Endothelial cell of umbilical vein (primary cell): ENCODE data around the gene ERBB4. TPM values are rescaled to one million over a fixed set of nuclear protein-coding genes. Genes with fewer than 3 reads are reported as not detected.

ENCODE experiments used
- BruUV-seq: library from RNA; stranded (reverse); fragments of 400-500 nt; replicated peaks from 2 replicates; lab custom pipeline; 2021; lab: Mats Ljungman, UMichigan
- CTCF ChIA-PET: fragments of 300-600, 350-600 bp; sonication (Branson Sonifier 250); formaldehyde crosslinking; loops from one replicate; lab custom pipeline; 2021; ENCODE audit warnings: antibody characterized with exemption, inconsistent platforms; lab: Charles Lee
- POLR2A ChIA-PET: fragments of 300-600, 350-600 bp; sonication (Branson Sonifier 250); formaldehyde crosslinking; loops from one replicate; lab custom pipeline; 2021; ENCODE audit warnings: antibody characterized with exemption, inconsistent platforms; lab: Charles Lee
- DNase-seq: peaks from one replicate; pipeline ENCODE4 v3.0.0-alpha.2; 2011; ENCODE audit warnings: low read depth, low spot score
- FAIRE-seq: peaks from 2 replicates; lab custom pipeline; 2011; peaks lifted over from hg19 to GRCh38; lab: Jason Lieb, UNC
- H2AFZ ChIP-seq: 2 replicates; pipeline ENCODE4 v1.6.0; 2012; ENCODE audit warnings: low read depth, low read length, control low read depth, inconsistent platforms
- H3K27ac ChIP-seq: 2 replicates; pipeline ENCODE4 v1.5.1; 2011; ENCODE audit warnings: low read depth, mild to moderate bottlenecking, control low read depth, low read length, moderate library complexity; ENCODE audit not compliant: insufficient read depth
- H3K27me3 ChIP-seq, 2 experiments: 2 replicates each; pipeline versions ENCODE4 v1.6.0 to v1.6.1; 2011; ENCODE audit warnings: low read length in 2 of 2, mixed read lengths in 1 of 2; ENCODE audit not compliant: control insufficient read depth in 2 of 2, insufficient read depth in 2 of 2
- H3K36me3 ChIP-seq, 2 experiments: 2 replicates in 1 of 2; 3 replicates in 1 of 2; pipeline ENCODE4 v1.5.1; 2011; ENCODE audit warnings: low read length in 2 of 2, mild to moderate bottlenecking in 1 of 2, moderate library complexity in 1 of 2; ENCODE audit not compliant: control insufficient read depth in 2 of 2, insufficient read depth in 2 of 2; ENCODE audit errors: extremely low read depth in 1 of 2
- H3K4me1 ChIP-seq: 3 replicates; pipeline ENCODE4 v1.5.1; 2011; ENCODE audit warnings: mild to moderate bottlenecking, low read length; ENCODE audit not compliant: control insufficient read depth, insufficient read depth; ENCODE audit errors: extremely low read depth
- H3K4me2 ChIP-seq: 2 replicates; pipeline ENCODE4 v1.6.1; 2011; ENCODE audit warnings: low read length, control low read depth, mixed read lengths; ENCODE audit not compliant: insufficient read depth
- H3K4me3 ChIP-seq, 3 experiments: fragments of 200-600 bp in 1 of 3; sonication (generic), shearing (Covaris generic) in 1 of 3; replicated peaks in 1 of 3; 2 replicates each; pipeline ENCODE4 v1.5.1; 2011 to 2016; ENCODE audit warnings: control low read depth in 3 of 3, low read length in 3 of 3, mild to moderate bottlenecking in 2 of 3, inconsistent platforms in 1 of 3, low read depth in 1 of 3, moderate library complexity in 1 of 3; ENCODE audit not compliant: insufficient read depth in 1 of 3
- H3K79me2 ChIP-seq: 2 replicates; pipeline ENCODE4 v1.6.0; 2012; ENCODE audit warnings: low read length, inconsistent platforms; ENCODE audit not compliant: control insufficient read depth, insufficient read depth
- H3K9ac ChIP-seq: replicated peaks from 2 replicates; pipeline ENCODE3; 2011; ENCODE audit warnings: low read length, control low read depth; ENCODE audit not compliant: insufficient read depth; ENCODE audit errors: extremely low read depth
- H3K9me1 ChIP-seq: replicated peaks from 3 replicates; pipeline ENCODE4 v1.6.0; 2011; ENCODE audit warnings: mild to moderate bottlenecking, low read length; ENCODE audit not compliant: control insufficient read depth, insufficient read depth; ENCODE audit errors: extremely low read depth
- H3K9me3 ChIP-seq: replicated peaks from 2 replicates; pipeline ENCODE4 v1.5.1; 2012; ENCODE audit warnings: low read length, inconsistent platforms; ENCODE audit not compliant: control insufficient read depth, insufficient read depth
- H4K20me1 ChIP-seq: replicated peaks from 2 replicates; pipeline ENCODE3; 2011; ENCODE audit warnings: mild to moderate bottlenecking, low read length; ENCODE audit not compliant: control insufficient read depth, insufficient read depth; ENCODE audit errors: extremely low read depth
- EZH2 ChIP-seq: IDR thresholded peaks from 2 replicates; pipeline ENCODE4 v1.6.1; 2012; ENCODE audit warnings: borderline replicate concordance, low read depth, mild to moderate bottlenecking, moderate library complexity, low read length, inconsistent platforms; ENCODE audit not compliant: severe bottlenecking
- FOS ChIP-seq: IDR thresholded peaks from 2 replicates; pipeline ENCODE4 v1.6.1; 2011; ENCODE audit warnings: mild to moderate bottlenecking, low read length, moderate library complexity, borderline replicate concordance; ENCODE audit not compliant: insufficient read depth
- GATA2 ChIP-seq: IDR thresholded peaks from 2 replicates; pipeline ENCODE4 v1.7.0; 2011; ENCODE audit warnings: low read depth, mild to moderate bottlenecking, moderate library complexity, mixed read lengths, low read length; ENCODE audit not compliant: insufficient read length, insufficient read depth
- JUN ChIP-seq: IDR thresholded peaks from 2 replicates; pipeline ENCODE4 v1.6.1; 2011; ENCODE audit warnings: borderline replicate concordance, low read depth; ENCODE audit not compliant: insufficient read length, insufficient read depth
- MAX ChIP-seq: IDR thresholded peaks from 2 replicates; pipeline ENCODE4 v1.6.1; 2011; ENCODE audit not compliant: insufficient read depth, insufficient read length
- MYC ChIP-seq: IDR thresholded peaks from one replicate; pipeline ENCODE4 v1.6.1; 2011; ENCODE audit warnings: mild to moderate bottlenecking, low read depth, low read length
- POLR2A ChIP-seq: IDR thresholded peaks from 2 replicates; pipeline ENCODE4 v1.6.1; 2012; ENCODE audit warnings: low read depth, mild to moderate bottlenecking, control low read depth, low read length
- POLR2AphosphoS5 ChIP-seq: IDR thresholded peaks from 2 replicates; pipeline ENCODE4 v1.6.1; 2012; ENCODE audit warnings: low read depth, mild to moderate bottlenecking, control low read depth, low read length, moderate library complexity; ENCODE audit not compliant: insufficient read depth
- dilution Hi-C: fragments of 300-500 bp; cut with MboI; formaldehyde crosslinking; loops from one replicate; pipeline ENCODE4 v1.15.0; 2019; ENCODE audit warnings: low sequenced_read_pairs; ENCODE audit not compliant: extremely low pct_ligation_motif_present
- intact Hi-C: fragments of 100-400 bp; cut with micrococcal nuclease; formaldehyde crosslinking; loops from one replicate; pipeline ENCODE4 v1.10.0; 2022
- polyA plus RNA-seq, 4 experiments: library from polyadenylated mRNA; depleted of rRNA in 3 of 4; stranded (reverse) in 3 of 4; unstranded in 1 of 4; fragments of >200 nt; gene quantifications; 2 replicates each; pipeline versions ENCODE4 v1.2.1 to v1.2.3, GENCODE V29; 2011 to 2012; ENCODE audit warnings: missing spikeins in 1 of 4
- total RNA-seq: library from RNA; stranded (reverse); gene quantifications from 2 replicates; pipeline ENCODE4 v1.2.3, GENCODE V29; 2021
- TF ChIP-seq, protein P1 (sequence below), 2 donors: IDR thresholded peaks; 1 replicate in 1 of 2; 2 replicates in 1 of 2; pipeline ENCODE4 v1.5.1; 2011; ENCODE audit warnings: low read length in 2 of 2, mild to moderate bottlenecking in 2 of 2, moderate library complexity in 2 of 2, control low read depth in 1 of 2, inconsistent platforms in 1 of 2, low read depth in 1 of 2; ENCODE audit not compliant: insufficient read depth in 1 of 2; ENCODE audit errors: extremely low read depth in 1 of 2

Gene ERBB4
- total and polyA plus RNA-seq, 2 donors (not counting 3 experiments of a cell fraction or from before 2014, with no cell fraction given): 0.01 to 0.27 TPM

DNA sequence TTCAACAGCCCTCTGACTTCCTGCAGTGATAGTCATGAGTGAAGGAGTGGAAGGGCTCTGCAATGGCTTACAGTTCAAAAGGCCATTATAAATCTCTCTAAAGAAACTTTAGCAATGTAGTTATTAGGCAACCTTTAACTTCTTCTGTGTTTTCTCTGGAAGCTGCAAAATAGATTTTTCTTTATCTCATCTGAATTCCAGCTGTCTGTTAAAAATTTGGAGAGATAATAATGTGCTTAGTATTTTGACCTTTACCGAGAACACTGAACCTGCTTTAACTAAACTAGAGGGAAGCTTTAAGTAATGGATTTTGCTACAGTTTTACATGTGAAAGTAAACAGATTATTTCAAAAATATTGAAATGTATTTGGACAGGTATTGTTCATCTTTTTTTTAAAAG is 847.9 kb downstream of the ERBB4 start:
- BruUV-seq: no TSS peak
- no peaks in the 10 kb centered on the region for H3K36me3 ChIP-seq
- no peak overlapping the region for H3K4me2 ChIP-seq
- no peaks in the 10 kb centered on the region for H3K27me3 ChIP-seq
- H3K9me3 ChIP-seq: no peaks in the 10 kb centered on the region
- no peak overlapping the region for H3K27ac ChIP-seq
- FAIRE-seq: no peak
- H3K79me2 ChIP-seq: no peaks in the 10 kb centered on the region
- intact Hi-C loops: no loop called here
- H3K4me1 ChIP-seq: no peaks in the 10 kb centered on the region
- no peak overlapping the region for H2AFZ ChIP-seq
- no peaks in the 10 kb centered on the region for H4K20me1 ChIP-seq
- H3K4me3 ChIP-seq: no peak overlapping the region
- POLR2A ChIA-PET: no interaction called here
- CTCF ChIA-PET: interaction anchor here (0.6 kb wide), 1 partner anchor 12 kb away, joined by 3 read pairs; no protein-coding TSS in a partner anchor
- dilution Hi-C loops: no loop called here
- no peaks in the 10 kb centered on the region for H3K9me1 ChIP-seq
- no peak for DNase-seq
- no peak overlapping the region for H3K9ac ChIP-seq
- TF ChIP-seq JUN: no peak
- TF ChIP-seq POLR2AphosphoS5: no peak
- no peak for TF ChIP-seq MAX
- no peak for TF ChIP-seq EZH2
- TF ChIP-seq, protein P1, sequence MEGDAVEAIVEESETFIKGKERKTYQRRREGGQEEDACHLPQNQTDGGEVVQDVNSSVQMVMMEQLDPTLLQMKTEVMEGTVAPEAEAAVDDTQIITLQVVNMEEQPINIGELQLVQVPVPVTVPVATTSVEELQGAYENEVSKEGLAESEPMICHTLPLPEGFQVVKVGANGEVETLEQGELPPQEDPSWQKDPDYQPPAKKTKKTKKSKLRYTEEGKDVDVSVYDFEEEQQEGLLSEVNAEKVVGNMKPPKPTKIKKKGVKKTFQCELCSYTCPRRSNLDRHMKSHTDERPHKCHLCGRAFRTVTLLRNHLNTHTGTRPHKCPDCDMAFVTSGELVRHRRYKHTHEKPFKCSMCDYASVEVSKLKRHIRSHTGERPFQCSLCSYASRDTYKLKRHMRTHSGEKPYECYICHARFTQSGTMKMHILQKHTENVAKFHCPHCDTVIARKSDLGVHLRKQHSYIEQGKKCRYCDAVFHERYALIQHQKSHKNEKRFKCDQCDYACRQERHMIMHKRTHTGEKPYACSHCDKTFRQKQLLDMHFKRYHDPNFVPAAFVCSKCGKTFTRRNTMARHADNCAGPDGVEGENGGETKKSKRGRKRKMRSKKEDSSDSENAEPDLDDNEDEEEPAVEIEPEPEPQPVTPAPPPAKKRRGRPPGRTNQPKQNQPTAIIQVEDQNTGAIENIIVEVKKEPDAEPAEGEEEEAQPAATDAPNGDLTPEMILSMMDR (IDR thresholded peaks at IDR 0.05; ENCODE audit: extremely low read depth in 1 of 2, insufficient read depth in 1 of 2, low read depth in 1 of 2, low read length in 2 of 2): no peak
- no peak for TF ChIP-seq GATA2
- no peak for TF ChIP-seq POLR2A
- TF ChIP-seq FOS: no peak
- TF ChIP-seq MYC: no peak
